ENCODE measurements around the gene MYO15A. TPM values are rescaled to one million over a fixed set of nuclear protein-coding genes. Genes with fewer than 3 reads are reported as not detected.

The MYO15A gene
- polyA plus RNA-seq, 3 donors: 0.31 to 4.4 (median 0.56) TPM

GRCh38 chr17:18069101-18069500 lies 39.5 kb upstream of the MYO15A start:
- no CpG with 5 or more reads among the region's 2 CpGs for WGBS (ENCODE audit: insufficient coverage)
- Histone ChIP-seq H3K36me3 (replicated peaks in 1 of 2; ENCODE audit: control insufficient read depth in 1 of 2, insufficient read depth in 2 of 2, low read length in 2 of 2) (peaks cover 13 to 33% of the 10 kb centered on the region in 2 donors), H3K79me2 (ENCODE audit: insufficient read depth, low read length) (no peaks in the 10 kb centered on the region), H3K4me1 (ENCODE audit: control insufficient read depth in 1 of 2, insufficient read depth in 2 of 2, low read length in 2 of 2) (peaks cover 0 to 6% of the 10 kb centered on the region in 2 donors), H3K4me2 (replicated peaks; ENCODE audit: extremely low read depth, low read length, poor library complexity, severe bottlenecking) (no peak overlapping the region), H3K9ac (ENCODE audit: insufficient read depth, low read length, poor library complexity, severe bottlenecking) (no peak overlapping the region), H3K27ac (ENCODE audit: low read depth in 1 of 2, low read length in 2 of 2) (no peak overlapping the region), H4K20me1 (ENCODE audit: insufficient read depth, low read length) (no peaks in the 10 kb centered on the region), H3K9me3 (replicated peaks in 1 of 2; ENCODE audit: control insufficient read depth in 1 of 2, insufficient read depth in 1 of 2, low read length in 2 of 2) (no peaks in the 10 kb centered on the region), H3K4me3 (replicated peaks in 1 of 3; ENCODE audit: low read depth in 2 of 3, low read length in 3 of 3) (no peak overlapping the region), H3K27me3 (ENCODE audit: control insufficient read depth in 2 of 2, insufficient read depth in 2 of 2, low read length in 2 of 2) (no peaks in the 10 kb centered on the region), H2AFZ (ENCODE audit: insufficient read depth, low read depth, low read length, poor library complexity, severe bottlenecking) (no peak overlapping the region)
- peaks cover 7% of the 10 kb centered on the region for H3K4me1 Mint-ChIP-seq
- H3K27ac Mint-ChIP-seq: no peak overlapping the region
- peaks cover 0 to 10% (median 2%) of the 10 kb centered on the region in 3 donors for H3K27me3 Mint-ChIP-seq (ENCODE audit: low read depth in 3 of 3)
- H3K4me3 Mint-ChIP-seq: no peak overlapping the region
- no peaks in the 10 kb centered on the region for H3K9me3 Mint-ChIP-seq
- no peak for DNase-seq
- H3K36me3 Mint-ChIP-seq: peaks cover 25 to 26% of the 10 kb centered on the region in 2 donors
- TF ChIP-seq, protein P1, sequence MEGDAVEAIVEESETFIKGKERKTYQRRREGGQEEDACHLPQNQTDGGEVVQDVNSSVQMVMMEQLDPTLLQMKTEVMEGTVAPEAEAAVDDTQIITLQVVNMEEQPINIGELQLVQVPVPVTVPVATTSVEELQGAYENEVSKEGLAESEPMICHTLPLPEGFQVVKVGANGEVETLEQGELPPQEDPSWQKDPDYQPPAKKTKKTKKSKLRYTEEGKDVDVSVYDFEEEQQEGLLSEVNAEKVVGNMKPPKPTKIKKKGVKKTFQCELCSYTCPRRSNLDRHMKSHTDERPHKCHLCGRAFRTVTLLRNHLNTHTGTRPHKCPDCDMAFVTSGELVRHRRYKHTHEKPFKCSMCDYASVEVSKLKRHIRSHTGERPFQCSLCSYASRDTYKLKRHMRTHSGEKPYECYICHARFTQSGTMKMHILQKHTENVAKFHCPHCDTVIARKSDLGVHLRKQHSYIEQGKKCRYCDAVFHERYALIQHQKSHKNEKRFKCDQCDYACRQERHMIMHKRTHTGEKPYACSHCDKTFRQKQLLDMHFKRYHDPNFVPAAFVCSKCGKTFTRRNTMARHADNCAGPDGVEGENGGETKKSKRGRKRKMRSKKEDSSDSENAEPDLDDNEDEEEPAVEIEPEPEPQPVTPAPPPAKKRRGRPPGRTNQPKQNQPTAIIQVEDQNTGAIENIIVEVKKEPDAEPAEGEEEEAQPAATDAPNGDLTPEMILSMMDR (IDR thresholded peaks at IDR 0.05): no peak
- intact Hi-C loops (cut with micrococcal nuclease): no loop called here

- H2AFZ ChIP-seq (ENCODE audit: insufficient read depth, low read depth, low read length, poor library complexity, severe bottlenecking): no peak overlapping the region
- H3K9ac ChIP-seq (ENCODE audit: insufficient read depth, low read length, poor library complexity, severe bottlenecking): no peak overlapping the region
- peaks cover 9 to 10% of the 10 kb centered on the region in 2 donors for H3K36me3 Mint-ChIP-seq
- no peaks in the 10 kb centered on the region for H4K20me1 ChIP-seq (ENCODE audit: insufficient read depth, low read length)
- H3K27ac ChIP-seq (ENCODE audit: low read depth in 1 of 2, low read length in 2 of 2): no peak overlapping the region
- no peaks in the 10 kb centered on the region for H3K27me3 ChIP-seq (ENCODE audit: control insufficient read depth in 2 of 2, insufficient read depth in 2 of 2, low read length in 2 of 2)
- no peaks in the 10 kb centered on the region for H3K79me2 ChIP-seq (ENCODE audit: insufficient read depth, low read length)
- H3K9me3 Mint-ChIP-seq: no peaks in the 10 kb centered on the region
- no peak for DNase-seq
- H3K27ac Mint-ChIP-seq: peak overlapping the region in 1 of 7 donors; percentile 75
- peaks cover 7% of the 10 kb centered on the region for H3K4me1 Mint-ChIP-seq
- WGBS (ENCODE audit: insufficient coverage): 27% methylated on average over 6 of the region's 8 CpGs
- intact Hi-C loops (cut with micrococcal nuclease): no loop called here
- H3K4me3 Mint-ChIP-seq: no peak overlapping the region
- H3K36me3 ChIP-seq (replicated peaks in 1 of 2; ENCODE audit: control insufficient read depth in 1 of 2, insufficient read depth in 2 of 2, low read length in 2 of 2): peaks cover 0 to 15% of the 10 kb centered on the region in 2 donors
- peaks cover 0 to 10% (median 6%) of the 10 kb centered on the region in 3 donors for H3K27me3 Mint-ChIP-seq (ENCODE audit: low read depth in 3 of 3)
- no peak overlapping the region for H3K4me3 ChIP-seq (replicated peaks in 1 of 3; ENCODE audit: low read depth in 2 of 3, low read length in 3 of 3)
- H3K4me2 ChIP-seq (replicated peaks; ENCODE audit: extremely low read depth, low read length, poor library complexity, severe bottlenecking): no peak overlapping the region
- peaks cover 0 to 6% of the 10 kb centered on the region in 2 donors for H3K4me1 ChIP-seq (ENCODE audit: control insufficient read depth in 1 of 2, insufficient read depth in 2 of 2, low read length in 2 of 2)
- TF ChIP-seq, protein P1 (IDR thresholded peaks at IDR 0.05): no peak
- H3K9me3 ChIP-seq (replicated peaks in 1 of 2; ENCODE audit: control insufficient read depth in 1 of 2, insufficient read depth in 1 of 2, low read length in 2 of 2): no peaks in the 10 kb centered on the region
Measured at GRCh38 chr17:18070861-18071340, 37.7 kb upstream of the MYO15A start.

Measured in CD14-positive monocyte (primary cell).